HepG2 (cell line): ENCODE data around the gene ATP2A2. TPM values are rescaled to one million over a fixed set of nuclear protein-coding genes. Genes with fewer than 3 reads are reported as not detected.

ENCODE experiments used
- AKAP8 ChIP-seq: sonication (generic); formaldehyde crosslinking; IDR thresholded peaks from 2 replicates; pipeline ENCODE4 v1.5.1; 2020; ENCODE audit warnings: mild to moderate bottlenecking, missing genetic modification reagents
- ASH2L ChIP-seq: fragments of 300-600, 200-600 bp; sonication (generic); IDR thresholded peaks from 2 replicates; pipeline ENCODE4 v1.7.0; 2017; ENCODE audit warnings: low read depth, mild to moderate bottlenecking, moderate library complexity, mixed read lengths, low read length; ENCODE audit not compliant: insufficient read length
- BRD4 ChIP-seq: sonication (generic); formaldehyde crosslinking; IDR thresholded peaks from 2 replicates; pipeline ENCODE4 v1.4.0; 2020; ENCODE audit warnings: missing genetic modification reagents
- CBX2 ChIP-seq, 2 experiments: fragments of 200-600 bp in 1 of 2; sonication (generic); formaldehyde crosslinking in 1 of 2; IDR thresholded peaks; 2 replicates each; pipeline versions ENCODE4 v1.7.0 to v1.8.1; 2018 to 2022; ENCODE audit warnings: low read depth in 2 of 2, low read length in 1 of 2, mild to moderate bottlenecking in 1 of 2, missing genetic modification reagents in 1 of 2
- EED ChIP-seq: sonication (generic); formaldehyde crosslinking; IDR thresholded peaks from 2 replicates; pipeline ENCODE4 v1.5.0; 2020; ENCODE audit warnings: mild to moderate bottlenecking, missing genetic modification reagents
- IRF9 ChIP-seq: sonication (generic); formaldehyde crosslinking; IDR thresholded peaks from 2 replicates; pipeline ENCODE4 v1.8.0; 2022; ENCODE audit warnings: missing genetic modification reagents, mild to moderate bottlenecking, borderline replicate concordance
- KDM6A ChIP-seq: IDR thresholded peaks from 2 replicates; pipeline ENCODE4 v1.6.1; 2016; ENCODE audit warnings: low read depth
- KLF13 ChIP-seq: sonication (generic); formaldehyde crosslinking; IDR thresholded peaks from 2 replicates; pipeline ENCODE4 v1.4.0; 2020; ENCODE audit warnings: mild to moderate bottlenecking, missing genetic modification reagents
- MIER2 ChIP-seq: IDR thresholded peaks from 2 replicates; pipeline ENCODE4 v1.6.1; 2016; ENCODE audit warnings: missing biosample characterization, missing genetic modification reagents
- NFAT5 ChIP-seq: sonication (generic); formaldehyde crosslinking; IDR thresholded peaks from 2 replicates; pipeline ENCODE4 v1.4.0; 2020; ENCODE audit warnings: missing genetic modification reagents
- NPAS2 ChIP-seq: sonication (generic); formaldehyde crosslinking; IDR thresholded peaks from 2 replicates; pipeline ENCODE4 v1.8.0; 2022; ENCODE audit warnings: mild to moderate bottlenecking, missing genetic modification reagents, borderline replicate concordance
- PLRG1 ChIP-seq: fragments of 450-650 bp; conservative IDR thresholded peaks from 2 replicates; pipeline ENCODE4 v1.6.1; 2016
- RCOR2 ChIP-seq: IDR thresholded peaks from 2 replicates; pipeline ENCODE4 v1.6.1; 2016; ENCODE audit warnings: missing biosample characterization, missing genetic modification reagents
- RORA ChIP-seq: sonication (generic); formaldehyde crosslinking; IDR thresholded peaks from 2 replicates; pipeline ENCODE4 v1.5.0; 2020; ENCODE audit warnings: mild to moderate bottlenecking, missing genetic modification reagents, moderate library complexity
- SP2 ChIP-seq: sonication (generic); formaldehyde crosslinking; IDR thresholded peaks from 2 replicates; pipeline ENCODE4 v1.5.1; 2020; ENCODE audit warnings: mild to moderate bottlenecking, missing genetic modification reagents
- YY1 ChIP-seq: IDR thresholded peaks from 2 replicates; pipeline ENCODE4 v1.6.1; 2011; ENCODE audit warnings: low read length, low read depth, moderate library complexity, mild to moderate bottlenecking; ENCODE audit not compliant: insufficient read depth, insufficient replicate concordance
- ZBTB7A ChIP-seq: sonication (generic); formaldehyde crosslinking; IDR thresholded peaks from 2 replicates; pipeline ENCODE4 v1.8.0; 2022; ENCODE audit warnings: mild to moderate bottlenecking, missing genetic modification reagents
- ZNF230 ChIP-seq: sonication (generic); formaldehyde crosslinking; IDR thresholded peaks from 2 replicates; pipeline ENCODE4 v1.4.0; 2020; ENCODE audit warnings: mild to moderate bottlenecking, missing genetic modification reagents
- ZNF335 ChIP-seq: sonication (generic); formaldehyde crosslinking; IDR thresholded peaks from 2 replicates; pipeline ENCODE4 v1.4.0; 2020; ENCODE audit warnings: missing genetic modification reagents
- ZNF343 ChIP-seq: sonication (generic); formaldehyde crosslinking; IDR thresholded peaks from 2 replicates; pipeline ENCODE4 v1.4.0; 2020; ENCODE audit warnings: mild to moderate bottlenecking, missing genetic modification reagents
- ZNF598 ChIP-seq: sonication (generic); formaldehyde crosslinking; IDR thresholded peaks from 2 replicates; pipeline ENCODE4 v1.5.1; 2020; ENCODE audit warnings: mild to moderate bottlenecking, missing genetic modification reagents, borderline replicate concordance
- polyA plus RNA-seq, 8 experiments: library from polyadenylated mRNA; depleted of rRNA in 3 of 8; stranded (reverse) in 7 of 8; unstranded in 1 of 8; fragments of >200 nt; fragmentation: Illumina TruSeq in 4 of 8; extraction: Trizol in 4 of 8; gene quantifications; 2 replicates each; pipeline versions ENCODE4 v1.2.1 to v1.2.3, GENCODE V29; 2011 to 2016; ENCODE audit warnings: low read depth in 4 of 8, missing spikeins in 1 of 8, mixed read lengths in 1 of 8; ENCODE audit not compliant: insufficient read depth in 1 of 8
- total RNA-seq, 5 experiments: library from RNA; depleted of rRNA; stranded (reverse); fragments of >200 nt; fragmentation: Illumina TruSeq; extraction: Trizol; gene quantifications; 2 replicates each; pipeline ENCODE4 v1.2.3, GENCODE V29; 2016; ENCODE audit warnings: low read depth in 1 of 5

ATP2A2 gene
- total and polyA plus RNA-seq, 2 of the 13 experiments (the other 11 are each of a cell fraction or from before 2014, with no cell fraction given): 35.4 to 85.5 TPM

- TF ChIP-seq NFAT5 (CRISPR knock-in tag) (no peak), RORA (CRISPR knock-in tag) (no peak), RCOR2 (CRISPR knock-in tag) (no peak), SP2 (CRISPR knock-in tag) (peak; percentile 32), ZNF230 (CRISPR knock-in tag) (peak; percentile 40; the same call in 1 of the 2 replicates), AKAP8 (CRISPR knock-in tag) (0 out of 2 replicates have a peak, but pooled peaks have one; percentile 48), CBX2 (IDR thresholded peaks at IDR 0.05; ENCODE audit: low read depth, low read length) (no peak), CBX2 (CRISPR knock-in tag; IDR thresholded peaks at IDR 0.05; ENCODE audit: low read depth) (0 out of 2 replicates have a peak, but pooled peaks have one; percentile 32), MIER2 (no peak), KLF13 (CRISPR knock-in tag) (no peak), NPAS2 (CRISPR knock-in tag) (no peak), YY1 (peak; percentile 83), EED (CRISPR knock-in tag) (no peak; the same call in 1 of the 2 replicates), BRD4 (CRISPR knock-in tag) (peak; percentile 79; the same call in 1 of the 2 replicates), ZNF343 (CRISPR knock-in tag) (no peak), PLRG1 (no peak), ASH2L (peak; percentile 62), ZNF335 (CRISPR knock-in tag) (no peak), ZBTB7A (CRISPR knock-in tag) (peak; percentile 75), ZNF598 (CRISPR knock-in tag) (peak; percentile 70; the same call in 1 of the 2 replicates), KDM6A (CRISPR knock-in tag) (no peak), IRF9 (peak; percentile 76; the same call in 1 of the 2 replicates)
- TF ChIP-seq, all 625 proteins: peak for 170
Measured at GRCh38 chr12:110281549-110282299, 677 bp downstream of the ATP2A2 start (continued).
